ENCODE measurements around the gene METAP2.
"Not testable (repeated sequence)": the region's sequence is repeated elsewhere in the genome, so short reads cannot be mapped to it uniquely, and the experiment has no call there.

METAP2 gene

GRCh38 chr12:95463050-95463449, 10.9 kb upstream of the METAP2 start:
- DNase-seq, result no peak

- not testable (repeated sequence) for DNase-seq
Observed at GRCh38 chr12:95463776-95464175, 10.2 kb upstream of the METAP2 start.

GRCh38 chr12:95465275-95465674, 8.7 kb upstream of the METAP2 start:
- no peak for DNase-seq

DNA sequence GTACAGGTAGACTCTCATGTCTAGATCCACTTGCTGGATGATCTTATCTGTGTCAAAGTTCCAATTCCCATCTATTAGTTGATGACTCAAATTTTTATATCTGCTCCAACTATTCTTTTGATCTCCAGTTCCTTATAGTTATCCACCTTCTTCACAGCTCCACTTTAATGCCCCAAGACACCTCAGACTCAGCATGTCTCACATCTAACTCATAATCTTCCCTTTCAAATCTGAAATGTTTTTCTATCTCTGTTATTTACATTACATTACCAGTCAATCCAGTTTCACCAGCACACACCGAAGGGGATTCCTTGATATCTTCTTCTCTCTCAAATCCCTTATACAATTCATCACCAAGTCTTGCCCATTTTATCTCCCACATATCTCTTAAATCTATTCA, 3.7 kb upstream of the METAP2 start:
- DNase-seq, result no peak

GRCh38 chr12:95473231-95473883, 595 bp upstream of the METAP2 start:
- DNase-seq, result peak; percentile 49

- no peak for DNase-seq
Observed at GRCh38 chr12:95474660-95474958, 657 bp downstream of the METAP2 start.

DNA sequence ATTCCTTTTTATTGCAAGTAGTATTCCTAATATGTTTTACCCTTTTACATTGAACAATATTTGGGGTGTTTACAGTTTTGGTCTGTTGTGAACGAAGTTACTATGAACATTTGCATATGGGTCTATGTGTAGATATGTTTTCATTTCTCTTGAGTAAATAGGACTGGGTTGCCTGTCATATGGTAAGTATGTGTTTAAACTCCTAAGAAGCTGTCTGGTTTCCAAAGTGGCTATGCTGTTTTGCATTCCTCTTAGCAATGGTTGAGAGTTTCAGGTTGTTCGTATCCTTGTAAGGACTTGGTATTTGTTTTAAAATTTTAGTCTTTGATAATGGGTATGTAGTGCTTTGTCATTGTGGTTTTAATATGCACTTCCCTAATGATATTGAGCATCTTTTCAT, 6.3 kb downstream of the METAP2 start:
- no peak for DNase-seq

DNA sequence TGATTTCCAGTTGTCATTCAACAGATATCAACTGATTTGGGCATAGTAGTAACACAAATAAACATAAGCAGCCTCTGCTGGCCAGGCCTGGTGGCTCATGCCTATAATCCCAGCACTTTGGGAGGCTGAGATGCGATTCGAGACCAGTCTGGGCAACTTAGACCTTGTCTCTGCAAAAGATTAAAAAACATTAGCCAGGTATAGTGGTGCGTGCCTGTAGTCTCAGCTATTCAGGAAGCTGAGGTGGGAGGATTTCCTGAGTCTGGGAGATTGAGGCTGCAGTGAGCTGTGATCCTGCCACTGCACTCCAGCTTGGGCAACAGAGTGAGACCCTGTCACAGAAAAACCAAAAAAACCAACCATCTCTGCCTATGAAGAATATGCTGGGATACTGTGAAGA, 7.1 kb downstream of the METAP2 start:
- no peak for DNase-seq

GRCh38 chr12:95481888-95482287, 7.9 kb downstream of the METAP2 start:
- DNase-seq, result no peak

- DNase-seq, result not testable (repeated sequence)
Observed at GRCh38 chr12:95482564-95482963, 8.6 kb downstream of the METAP2 start.

- no peak for DNase-seq
Observed at GRCh38 chr12:95484524-95484923, 10.6 kb downstream of the METAP2 start.

- no peak for DNase-seq
Observed at GRCh38 chr12:95487024-95487423, 13.1 kb downstream of the METAP2 start.

- DNase-seq, result no peak
Observed at GRCh38 chr12:95492462-95492861, 18.5 kb downstream of the METAP2 start.

DNA sequence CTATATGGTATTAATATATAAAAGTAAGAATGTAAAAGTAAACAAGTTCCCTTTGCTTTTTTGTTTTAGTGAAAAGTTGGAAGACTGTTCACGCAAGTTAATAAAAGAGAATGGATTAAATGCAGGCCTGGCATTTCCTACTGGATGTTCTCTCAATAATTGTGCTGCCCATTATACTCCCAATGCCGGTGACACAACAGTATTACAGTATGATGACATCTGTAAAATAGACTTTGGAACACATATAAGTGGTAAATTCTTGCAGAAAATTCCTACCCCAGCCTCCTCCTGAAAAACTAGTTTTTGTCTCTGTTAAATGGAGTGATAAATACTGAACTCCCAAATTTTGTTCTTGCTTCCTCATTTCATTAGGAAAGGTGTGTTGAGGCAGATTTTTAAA, 20.9 kb downstream of the METAP2 start:
- no peak for DNase-seq

GRCh38 chr12:95495433-95495832, 21.5 kb downstream of the METAP2 start:
- no peak for DNase-seq

- DNase-seq, result no peak
Observed at GRCh38 chr12:95497031-95497430, 23.1 kb downstream of the METAP2 start.

DNA sequence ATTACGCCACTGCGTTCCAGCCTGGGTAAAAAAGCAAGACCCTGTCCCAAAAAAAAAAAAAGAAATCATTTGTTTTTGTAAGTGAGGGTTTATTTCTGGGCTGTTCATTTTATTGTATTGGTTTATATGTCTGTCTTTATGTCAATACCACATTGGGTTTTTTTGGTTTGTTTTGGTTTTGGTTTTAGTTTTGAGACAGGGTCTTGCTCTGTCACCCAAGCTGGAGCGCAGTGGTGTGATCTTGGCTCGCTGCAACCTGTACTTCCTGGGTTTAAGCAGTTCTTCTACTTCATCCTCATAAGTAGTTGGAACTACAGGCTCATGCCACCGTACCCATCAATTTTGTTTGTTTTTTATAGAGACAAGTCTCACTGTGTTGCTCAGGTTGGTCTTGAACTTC, 25.0 kb downstream of the METAP2 start:
- no peak for DNase-seq

- no peak for DNase-seq
Observed at GRCh38 chr12:95499772-95500171, 25.8 kb downstream of the METAP2 start.

- DNase-seq, result no peak
Observed at GRCh38 chr12:95504140-95504539, 30.2 kb downstream of the METAP2 start.

GRCh38 chr12:95505039-95505438, 31.1 kb downstream of the METAP2 start:
- DNase-seq, result no peak

- DNase-seq, result no peak
Observed at GRCh38 chr12:95506707-95507523, 33.0 kb downstream of the METAP2 start.

GRCh38 chr12:95509300-95509699, 35.3 kb downstream of the METAP2 start:
- DNase-seq, result no peak

DNA sequence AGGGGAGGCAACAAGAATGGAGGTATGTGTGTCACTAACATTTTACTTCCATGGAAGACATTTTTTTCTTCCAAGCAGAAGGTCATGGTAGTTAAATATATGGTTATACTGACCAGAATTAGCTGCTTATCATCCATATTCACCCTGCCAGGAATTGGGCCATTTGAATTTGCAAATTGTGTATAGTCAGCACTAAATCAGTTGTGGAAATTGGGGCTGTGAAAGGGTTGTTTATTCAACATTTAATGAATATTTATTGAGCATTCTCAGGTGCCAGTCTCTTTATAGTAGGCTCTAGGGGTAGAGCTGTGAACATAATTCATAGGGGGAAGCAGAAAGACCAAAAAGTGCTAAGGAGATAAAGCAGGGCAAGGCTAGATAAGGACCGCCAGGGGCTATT, 38.0 kb downstream of the METAP2 start:
- DNase-seq, result no peak

DNA sequence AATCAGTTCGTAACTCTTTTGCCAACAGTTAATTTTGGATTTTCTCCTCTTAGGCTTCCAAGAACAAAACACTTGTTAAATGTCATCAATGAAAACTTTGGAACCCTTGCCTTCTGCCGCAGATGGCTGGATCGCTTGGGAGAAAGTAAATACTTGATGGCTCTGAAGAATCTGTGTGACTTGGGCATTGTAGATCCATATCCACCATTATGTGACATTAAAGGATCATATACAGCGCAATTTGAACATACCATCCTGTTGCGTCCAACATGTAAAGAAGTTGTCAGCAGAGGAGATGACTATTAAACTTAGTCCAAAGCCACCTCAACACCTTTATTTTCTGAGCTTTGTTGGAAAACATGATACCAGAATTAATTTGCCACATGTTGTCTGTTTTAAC, 39.6 kb downstream of the METAP2 start:
- DNase-seq, result no peak

GRCh38 chr12:95515197-95515596, 41.2 kb downstream of the METAP2 start:
- DNase-seq, result no peak

Data from NCI-H526 treated with DMSO at 0.1 percent for 48 hours (cell line).